Small intestine (tissue), 7 donors: ENCODE results near the gene UGT8. TPM values are rescaled to one million over a fixed set of nuclear protein-coding genes. Genes with fewer than 3 reads are reported as not detected.

ENCODE experiments used
- DNase-seq, 2 donors: peaks; one replicate each; pipeline versions ENCODE4 v3.0.0 to v3.0.0-alpha.2; 2013
- FAIRE-seq: peaks from 2 replicates; lab custom pipeline; 2012; peaks lifted over from hg19 to GRCh38; lab: Jason Lieb, UNC
- H3K27ac ChIP-seq, 3 donors: one replicate each; pipeline ENCODE4 v1.5.1; 2013; ENCODE audit warnings: low read length in 2 of 3, mild to moderate bottlenecking in 2 of 3, control low read depth in 1 of 3, inconsistent platforms in 1 of 3, low read depth in 1 of 3, moderate library complexity in 1 of 3
- H3K27me3 ChIP-seq, 3 donors: one replicate each; pipeline ENCODE4 v1.6.1; 2013; ENCODE audit warnings: low read length in 3 of 3, inconsistent platforms in 1 of 3; ENCODE audit not compliant: control insufficient read depth in 3 of 3, insufficient read depth in 3 of 3
- H3K36me3 ChIP-seq, 3 donors: one replicate each; pipeline ENCODE4 v1.6.1; 2013; ENCODE audit warnings: low read length in 3 of 3, inconsistent platforms in 1 of 3, low read depth in 1 of 3, mild to moderate bottlenecking in 1 of 3, moderate library complexity in 1 of 3; ENCODE audit not compliant: control insufficient read depth in 3 of 3, insufficient read depth in 2 of 3
- H3K4me1 ChIP-seq, 3 donors: one replicate each; pipeline ENCODE4 v1.6.1; 2013; ENCODE audit warnings: low read length in 2 of 3, inconsistent platforms in 1 of 3, low read depth in 1 of 3, mild to moderate bottlenecking in 1 of 3, moderate library complexity in 1 of 3; ENCODE audit not compliant: control insufficient read depth in 3 of 3, insufficient read depth in 2 of 3
- H3K4me3 ChIP-seq, 3 donors: one replicate each; pipeline ENCODE4 v1.5.1; 2013; ENCODE audit warnings: low read length in 3 of 3, control low read depth in 1 of 3, inconsistent platforms in 1 of 3, low read depth in 1 of 3, mild to moderate bottlenecking in 1 of 3, moderate library complexity in 1 of 3
- H3K9me3 ChIP-seq, 2 donors: one replicate each; pipeline ENCODE4 v1.6.1; 2013; ENCODE audit warnings: low read depth in 1 of 2, low read length in 1 of 2; ENCODE audit not compliant: control insufficient read depth in 2 of 2, insufficient read depth in 1 of 2
- WGBS, 3 donors: extraction: QIAGEN DNeasy Blood & Tissue Kit; methylation state at CpG; one replicate each; pipeline ENCODE4 v1.1.7; 2013; 5-methylcytosine and 5-hydroxymethylcytosine counted together
- polyA plus RNA-seq, 4 donors: library from polyadenylated mRNA; stranded (reverse) in 3 of 4; unstranded in 1 of 4; fragments of 200-250 nt in 3 of 4; fragments of 120-200 nt in 1 of 4; gene quantifications; one replicate each; pipeline versions ENCODE4 v1.2.1 to v1.2.3, GENCODE V29; 2013
- donor health status: healthy with polysubstance abuse.
- donor health status: control.
- donor health status: control.
- donor health status: Bipolar disorder and iron deficiency.
- donor health status: healthy.

The UGT8 gene
- polyA plus RNA-seq, 4 donors, result 7.6 to 105 (median 13.4) TPM

GRCh38 chr4:114677346-114677979 lies 78.9 kb downstream of the UGT8 start:
- Histone ChIP-seq H3K27ac (no peak overlapping the region), H3K27me3 (no peaks in the 10 kb centered on the region), H3K9me3 (no peaks in the 10 kb centered on the region), H3K4me1 (no peaks in the 10 kb centered on the region), H3K4me3 (no peak overlapping the region), H3K36me3 (peaks cover 0 to 4% (median 2%) of the 10 kb centered on the region in 3 donors)
- FAIRE-seq, result no peak
- DNase-seq, result no peak
- 76 to 100% (median 84%) methylated on average over 1 of the region's 1 CpG for WGBS, 3 donors

- H3K4me3 ChIP-seq, result no peak overlapping the region
- DNase-seq (no peak), FAIRE-seq (no peak)
- no peaks in the 10 kb centered on the region for H3K27me3 ChIP-seq
- H3K4me1 ChIP-seq, result no peaks in the 10 kb centered on the region
- H3K36me3 ChIP-seq, result peaks cover 0 to 2% (median 1%) of the 10 kb centered on the region in 3 donors
- H3K27ac ChIP-seq, result no peak overlapping the region
- no peaks in the 10 kb centered on the region for H3K9me3 ChIP-seq
Measured at GRCh38 chr4:114684462-114684861, 85.9 kb downstream of the UGT8 start.

- DNase-seq (no peak), FAIRE-seq (no peak)
- Histone ChIP-seq H3K4me1 (no peaks in the 10 kb centered on the region), H3K27me3 (no peaks in the 10 kb centered on the region), H3K27ac (no peak overlapping the region), H3K36me3 (peaks cover 0 to 1% (median 0%) of the 10 kb centered on the region in 3 donors), H3K9me3 (no peaks in the 10 kb centered on the region), H3K4me3 (no peak overlapping the region)
- 60 to 84% (median 79%) methylated on average over 3 of the region's 3 CpGs for WGBS, 3 donors
Measured at GRCh38 chr4:114688059-114688458, 89.5 kb downstream of the UGT8 start.

- Histone ChIP-seq H3K36me3 (peaks cover 0 to 1% (median 0%) of the 10 kb centered on the region in 3 donors), H3K27ac (no peak overlapping the region), H3K4me1 (no peaks in the 10 kb centered on the region), H3K27me3 (no peaks in the 10 kb centered on the region), H3K4me3 (no peak overlapping the region), H3K9me3 (no peaks in the 10 kb centered on the region)
- DNase-seq (no peak), FAIRE-seq (no peak)
Measured at GRCh38 chr4:114690571-114690970, 92.0 kb downstream of the UGT8 start.

GRCh38 chr4:114691865-114692264 lies 93.3 kb downstream of the UGT8 start:
- Histone ChIP-seq H3K36me3 (no peaks in the 10 kb centered on the region), H3K27ac (no peak overlapping the region), H3K27me3 (no peaks in the 10 kb centered on the region), H3K4me1 (no peaks in the 10 kb centered on the region), H3K9me3 (no peaks in the 10 kb centered on the region), H3K4me3 (no peak overlapping the region)
- no peak for FAIRE-seq
- WGBS, 3 donors, result 71 to 75% (median 75%) methylated on average over 1 of the region's 1 CpG
- DNase-seq, result no peak

GRCh38 chr4:114692958-114693357 lies 94.4 kb downstream of the UGT8 start:
- no peak for DNase-seq
- no peak overlapping the region for H3K27ac ChIP-seq
- H3K4me3 ChIP-seq, result no peak overlapping the region
- WGBS, 3 donors, result 83 to 91% (median 85%) methylated on average over 3 of the region's 3 CpGs
- H3K9me3 ChIP-seq, result no peaks in the 10 kb centered on the region
- H3K36me3 ChIP-seq, result no peaks in the 10 kb centered on the region
- H3K4me1 ChIP-seq, result no peaks in the 10 kb centered on the region
- FAIRE-seq, result no peak
- no peaks in the 10 kb centered on the region for H3K27me3 ChIP-seq

GRCh38 chr4:114694770-114695169 lies 96.2 kb downstream of the UGT8 start:
- H3K27me3 ChIP-seq, result no peaks in the 10 kb centered on the region
- no peak overlapping the region for H3K4me3 ChIP-seq
- DNase-seq, result peak; percentile 46 to 49
- 0 to 6% (median 5%) methylated on average over 1 of the region's 1 CpG for WGBS, 3 donors
- no peaks in the 10 kb centered on the region for H3K9me3 ChIP-seq
- H3K36me3 ChIP-seq, result no peaks in the 10 kb centered on the region
- H3K4me1 ChIP-seq, result no peaks in the 10 kb centered on the region
- peak; percentile 96 for FAIRE-seq
- no peak overlapping the region for H3K27ac ChIP-seq

- no peak for DNase-seq
- FAIRE-seq, result no peak
Measured at GRCh38 chr4:114698231-114698630, 99.6 kb downstream of the UGT8 start.

GRCh38 chr4:114701491-114701890 lies 102.9 kb downstream of the UGT8 start:
- H3K36me3 ChIP-seq, result no peaks in the 10 kb centered on the region

More at GRCh38 chr4:114698231-114698630, 99.6 kb downstream of the UGT8 start:
- 50 to 68% (median 65%) methylated on average over 4 of the region's 4 CpGs for WGBS, 3 donors
- Histone ChIP-seq H3K36me3 (no peaks in the 10 kb centered on the region), H3K9me3 (no peaks in the 10 kb centered on the region), H3K4me1 (no peaks in the 10 kb centered on the region), H3K4me3 (no peak overlapping the region), H3K27me3 (no peaks in the 10 kb centered on the region), H3K27ac (no peak overlapping the region)

More at GRCh38 chr4:114701491-114701890, 102.9 kb downstream of the UGT8 start:
- DNase-seq (no peak), FAIRE-seq (no peak)
- H3K9me3 ChIP-seq, result no peaks in the 10 kb centered on the region
- WGBS, 3 donors, result 77 to 87% (median 84%) methylated on average over 5 of the region's 5 CpGs
- H3K4me1 ChIP-seq, result no peaks in the 10 kb centered on the region
- H3K27me3 ChIP-seq, result no peaks in the 10 kb centered on the region
- no peak overlapping the region for H3K27ac ChIP-seq
- no peak overlapping the region for H3K4me3 ChIP-seq
